ENCODE measurements around the gene UROC1. TPM values are rescaled to one million over a fixed set of nuclear protein-coding genes. Genes with fewer than 3 reads are reported as not detected.

UROC1 gene
- total and polyA plus RNA-seq, 9 of the 15 experiments (the other 6 are each of a cell fraction or from before 2014, with no cell fraction given) = not detected

DNA sequence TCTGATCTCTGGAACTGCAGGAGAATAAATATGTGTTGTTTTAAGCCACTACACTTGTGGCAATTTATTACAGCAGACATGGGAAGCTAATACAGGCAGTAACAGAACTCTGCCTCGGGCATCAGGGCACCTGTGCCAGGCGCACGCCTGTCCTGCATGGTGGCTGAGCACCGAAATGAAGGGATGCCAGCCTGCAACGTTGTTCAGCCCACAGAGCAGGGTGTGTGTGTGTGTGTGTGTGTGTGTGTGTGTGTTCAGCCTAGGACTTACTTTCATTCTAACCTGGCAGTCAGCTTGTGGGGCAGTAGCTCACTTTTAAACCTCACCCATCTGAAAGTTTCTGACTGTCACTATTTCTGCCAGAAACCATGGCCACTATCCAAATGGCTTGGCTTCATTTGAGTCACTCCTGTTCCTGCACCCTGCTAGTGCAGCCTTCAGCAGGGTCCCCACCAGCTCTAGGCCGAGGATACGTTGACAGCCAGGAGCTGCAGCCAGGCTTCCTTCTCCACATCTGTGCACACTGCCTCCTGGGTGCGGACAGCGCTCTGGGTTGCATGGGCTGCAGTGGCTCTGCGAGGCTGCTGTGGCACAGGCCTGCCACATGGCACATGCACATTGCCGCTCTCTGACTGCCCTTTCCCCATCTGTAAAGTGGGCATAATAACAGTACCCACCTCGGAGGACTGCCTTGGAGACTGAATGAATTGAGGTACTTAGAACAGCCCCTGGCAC lies 4.5 kb downstream of the UROC1 start:
- H3K9me3 ChIP-seq (replicated peaks; ENCODE audit: control insufficient read depth, insufficient read depth, low read depth, low read length) = no peaks in the 10 kb centered on the region
- CTCF ChIA-PET (ENCODE audit: low intra/inter-chr PET ratio) = no interaction called here
- no peak for TF ChIP-seq ZNF384 (IDR thresholded peaks at IDR 0.05; ENCODE audit: low read depth, low read length)
- TF ChIP-seq TAL1 (IDR thresholded peaks at IDR 0.05) = no peak
- TF ChIP-seq SETDB1 (IDR thresholded peaks at IDR 0.05; ENCODE audit: low read length) = no peak
- no peak for TF ChIP-seq ZNF584 (CRISPR knock-in tag; IDR thresholded peaks at IDR 0.05; ENCODE audit: low read depth)
- TF ChIP-seq DMBX1 (CRISPR knock-in tag; IDR thresholded peaks at IDR 0.05; ENCODE audit: borderline replicate concordance) = no peak
- no peak for TF ChIP-seq COPS2 (conservative IDR thresholded peaks at IDR 0.05)
- TF ChIP-seq, protein P1, sequence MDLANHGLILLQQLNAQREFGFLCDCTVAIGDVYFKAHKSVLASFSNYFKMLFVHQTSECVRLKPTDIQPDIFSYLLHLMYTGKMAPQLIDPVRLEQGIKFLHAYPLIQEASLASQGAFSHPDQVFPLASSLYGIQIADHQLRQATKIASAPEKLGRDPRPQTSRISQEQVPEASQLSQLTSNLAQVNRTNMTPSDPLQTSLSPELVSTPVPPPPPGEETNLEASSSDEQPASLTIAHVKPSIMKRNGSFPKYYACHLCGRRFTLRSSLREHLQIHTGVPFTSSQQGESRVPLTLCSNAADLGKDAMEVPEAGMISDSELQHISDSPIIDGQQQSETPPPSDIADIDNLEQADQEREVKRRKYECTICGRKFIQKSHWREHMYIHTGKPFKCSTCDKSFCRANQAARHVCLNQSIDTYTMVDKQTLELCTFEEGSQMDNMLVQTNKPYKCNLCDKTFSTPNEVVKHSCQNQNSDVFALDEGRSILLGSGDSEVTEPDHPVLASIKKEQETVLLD (IDR thresholded peaks at IDR 0.05) = no peak
- TF ChIP-seq ZNF740 (CRISPR knock-in tag; IDR thresholded peaks at IDR 0.05) = no peak
- TF ChIP-seq ZNF740 (tag; IDR thresholded peaks at IDR 0.05) = no peak
- no peak for TF ChIP-seq ZKSCAN1 (IDR thresholded peaks at IDR 0.05; ENCODE audit: low read depth, low read length)
- no peak for TF ChIP-seq MTA2 (IDR thresholded peaks at IDR 0.05; ENCODE audit: low read depth)
- TF ChIP-seq KLF16 (IDR thresholded peaks at IDR 0.05) = no peak
- no peaks in the 10 kb centered on the region for H3K9me1 ChIP-seq (ENCODE audit: control insufficient read depth, insufficient read depth, low read length)
- POLR2A ChIA-PET = interaction anchor here (1.0 kb wide), 1 partner anchor 45 kb away, joined by 4 read pairs; no protein-coding TSS in a partner anchor
- H3K9ac ChIP-seq (ENCODE audit: insufficient read depth in 1 of 2, low read depth in 2 of 2, low read length in 2 of 2) = no peak overlapping the region; a peak in 1 of 4 replicates
- 0% methylated on average over 12 of the region's 12 CpGs for WGBS (ENCODE audit: insufficient coverage, low coverage, missing lambda C conversion rate)
- intact Hi-C loops (cut with micrococcal nuclease) (no loop called here), in situ Hi-C loops (cut with MboI) (no loop called here)
- no peaks in the 10 kb centered on the region; the same call in 1 of the 2 replicates for H4K20me1 ChIP-seq (replicated peaks; ENCODE audit: control insufficient read depth, insufficient read depth, low read length)
- no peak overlapping the region for H3K4me2 ChIP-seq (ENCODE audit: insufficient read depth, low read length)
- FAIRE-seq = no peak
- no peak overlapping the region for H3K27ac ChIP-seq (ENCODE audit: extremely low read depth, low read depth, low read length)
- peaks cover 2 to 33% of the 10 kb centered on the region in 2 experiments; a peak in 4 of 5 replicates for H3K27me3 ChIP-seq (ENCODE audit: control insufficient read depth in 2 of 2, insufficient read depth in 2 of 2, low read length in 2 of 2)
- BruUV-seq (replicated peaks) = no TSS peak
- no peak for DNase-seq (ENCODE audit: extremely low read depth in 1 of 4, low spot score in 3 of 4)
- no peak overlapping the region for H3K4me3 ChIP-seq
- no peaks in the 10 kb centered on the region for H3K79me2 ChIP-seq (ENCODE audit: control insufficient read depth, insufficient read depth, low read length)
- H3K4me1 ChIP-seq (replicated peaks in 1 of 2; ENCODE audit: control insufficient read depth in 2 of 2, insufficient read depth in 2 of 2, low read length in 2 of 2) = peaks cover 0 to 11% of the 10 kb centered on the region in 2 experiments; a peak in 2 of 5 replicates
- no peak for ATAC-seq
- no peaks in the 10 kb centered on the region for H3K36me3 ChIP-seq (ENCODE audit: control insufficient read depth, insufficient read depth, low read length)
- no peak overlapping the region for H2AFZ ChIP-seq (ENCODE audit: low read depth, low read length)
